SK-N-SH treated with all-trans-retinoic acid at 6 μM for 48 hours (cell line): Measurements from ENCODE around the gene CDH22.

Experiments
- CSDC2 ChIP-seq: fragments of 250-450 bp; sonication (Bioruptor Pico); IDR thresholded peaks from 2 replicates; pipeline ENCODE4 v1.5.0; 2020; ENCODE audit warnings: mild to moderate bottlenecking, moderate library complexity
- ESRRG ChIP-seq: fragments of 250-450 bp; sonication (Bioruptor Pico); IDR thresholded peaks from 2 replicates; pipeline ENCODE4 v1.6.1; 2021; ENCODE audit warnings: mild to moderate bottlenecking
- PATZ1 ChIP-seq: fragments of 250-450 bp; sonication (Bioruptor Pico); IDR thresholded peaks from 2 replicates; pipeline ENCODE4 v1.8.0; 2020; ENCODE audit warnings: mild to moderate bottlenecking, moderate library complexity, borderline replicate concordance
- PPARA ChIP-seq: fragments of 250-450 bp; sonication (Bioruptor Pico); IDR thresholded peaks from 2 replicates; pipeline ENCODE4 v1.5.0; 2020; ENCODE audit warnings: mild to moderate bottlenecking, borderline replicate concordance
- RARB ChIP-seq: fragments of 250-450 bp; sonication (Bioruptor Pico); IDR thresholded peaks from 2 replicates; pipeline ENCODE4 v1.8.0; 2021; ENCODE audit warnings: mild to moderate bottlenecking, moderate library complexity
- SNAI2 ChIP-seq: fragments of 250-450 bp; sonication (Bioruptor Pico); IDR thresholded peaks from 2 replicates; pipeline ENCODE4 v1.5.0; 2020; ENCODE audit warnings: mild to moderate bottlenecking, moderate library complexity
- ZFP30 ChIP-seq: fragments of 450-650 bp; formaldehyde crosslinking; IDR thresholded peaks from 2 replicates; pipeline ENCODE4 v1.5.0; 2022; ENCODE audit warnings: mild to moderate bottlenecking, moderate library complexity

- no peak for TF ChIP-seq RARB (CRISPR knock-in tag)
- no peak for TF ChIP-seq PATZ1 (CRISPR knock-in tag)
- no peak for TF ChIP-seq ZFP30 (CRISPR knock-in tag)
- no peak for TF ChIP-seq CSDC2 (CRISPR knock-in tag)
- no peak for TF ChIP-seq PPARA
- TF ChIP-seq SNAI2 (CRISPR knock-in tag), result no peak
- TF ChIP-seq ESRRG (CRISPR knock-in tag), result no peak
Observed at GRCh38 chr20:46342010-46342378, 33.7 kb upstream of the CDH22 start.
